Measurements from ENCODE around the gene KLC1.
A peak's percentile ranks its signal among the peaks of the same experiment; 100 is the strongest.

Gene KLC1

DNA sequence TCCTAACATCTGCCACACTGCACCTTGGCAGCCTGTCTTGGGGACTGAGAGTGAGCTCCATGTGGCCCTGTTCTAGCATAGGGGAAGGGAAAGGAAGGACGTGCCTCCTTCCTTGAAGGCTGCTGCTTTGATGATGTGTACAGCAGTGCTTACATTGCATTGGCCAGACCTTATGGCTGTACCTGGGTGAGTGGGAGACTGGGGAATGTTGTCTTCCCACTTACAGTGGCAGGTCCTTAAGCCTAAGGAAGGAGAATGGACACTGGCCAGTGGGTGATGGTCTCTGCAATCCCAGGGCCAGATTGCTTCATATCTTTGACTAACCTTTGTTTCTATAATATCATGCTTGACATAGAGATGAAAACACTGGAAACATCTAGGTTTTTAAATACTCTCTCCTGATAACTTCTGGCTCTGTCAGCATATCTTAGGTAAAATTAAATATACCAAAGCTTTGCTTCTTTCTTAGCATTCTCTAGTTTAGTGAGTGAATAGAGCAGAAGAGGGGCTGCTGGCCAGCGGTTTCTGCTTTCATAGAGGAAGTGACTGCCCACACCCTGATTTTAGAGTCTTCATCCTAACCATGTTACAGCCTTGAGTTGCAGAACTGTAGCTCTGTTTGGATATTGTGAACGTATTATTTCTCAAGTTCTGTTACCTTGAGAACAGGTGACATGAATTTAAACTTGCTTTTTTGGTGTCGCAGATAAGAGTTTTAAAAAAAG, 27.2 kb downstream of the KLC1 start:
- peak overlapping the region; percentile 79 for H3K27ac ChIP-seq
- no peak for DNase-seq (ENCODE audit: low read depth, low spot score)

DNA sequence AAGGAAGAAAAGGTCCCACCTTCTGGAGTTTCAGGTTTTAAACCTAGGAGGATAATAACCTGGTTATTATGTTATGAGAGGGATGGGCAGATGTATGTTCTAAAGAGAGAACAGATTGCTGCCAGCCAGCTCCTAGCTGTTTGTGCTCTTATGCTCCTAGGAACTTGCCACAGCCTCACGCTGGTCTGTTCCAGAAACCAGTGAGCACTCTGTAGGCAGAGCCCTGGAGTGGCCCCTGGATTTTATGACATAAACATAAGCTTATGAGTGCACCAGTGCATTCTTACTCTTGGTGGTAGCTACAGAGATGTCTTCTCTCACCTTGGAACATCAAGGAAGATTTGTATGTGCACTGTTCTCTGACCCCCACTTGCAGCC, 27.7 kb downstream of the KLC1 start:
- peak overlapping the region; percentile 79 for H3K27ac ChIP-seq
- DNase-seq (ENCODE audit: low read depth, low spot score), result no peak

DNA sequence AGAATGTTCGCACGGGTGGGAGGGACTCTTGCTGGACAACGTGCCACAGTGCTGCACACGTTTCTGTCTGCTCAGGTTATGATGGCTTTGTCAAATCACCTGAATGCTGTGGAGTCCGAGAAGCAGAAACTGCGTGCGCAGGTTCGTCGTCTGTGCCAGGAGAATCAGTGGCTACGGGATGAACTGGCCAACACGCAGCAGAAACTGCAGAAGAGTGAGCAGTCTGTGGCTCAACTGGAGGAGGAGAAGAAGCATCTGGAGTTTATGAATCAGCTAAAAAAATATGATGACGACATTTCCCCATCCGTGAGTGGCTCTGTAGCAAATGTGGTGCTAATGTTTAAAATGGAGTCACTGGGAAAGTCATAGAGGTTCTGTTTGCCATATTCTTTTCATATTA, 28.5 kb downstream of the KLC1 start:
- DNase-seq (ENCODE audit: low read depth, low spot score), result no peak

DNA sequence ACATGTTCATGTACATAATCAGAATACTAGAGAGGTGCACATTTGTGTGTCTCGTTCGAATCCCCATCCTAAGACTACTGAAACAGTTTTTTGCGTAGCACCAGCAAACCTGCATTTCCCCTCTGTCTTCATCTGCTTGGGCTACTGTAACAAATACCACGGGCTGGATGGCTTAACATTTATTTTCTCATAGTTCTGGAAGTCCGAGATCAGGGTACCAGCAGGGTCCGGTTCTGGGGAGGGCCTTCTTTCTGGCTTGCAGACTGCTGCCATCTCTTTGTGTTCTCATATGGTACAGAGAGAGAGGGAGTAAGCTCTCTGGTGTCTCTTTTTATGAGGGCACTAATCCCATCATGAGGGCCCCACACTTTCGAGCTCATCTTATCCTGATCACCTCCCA, 30.6 kb downstream of the KLC1 start:
- no peak overlapping the region for H3K27ac ChIP-seq
- DNase-seq (ENCODE audit: low read depth, low spot score), result no peak

More for the DNA sequence above, 28.5 kb downstream of the KLC1 start:
- H3K27ac ChIP-seq, result no peak overlapping the region

DNA sequence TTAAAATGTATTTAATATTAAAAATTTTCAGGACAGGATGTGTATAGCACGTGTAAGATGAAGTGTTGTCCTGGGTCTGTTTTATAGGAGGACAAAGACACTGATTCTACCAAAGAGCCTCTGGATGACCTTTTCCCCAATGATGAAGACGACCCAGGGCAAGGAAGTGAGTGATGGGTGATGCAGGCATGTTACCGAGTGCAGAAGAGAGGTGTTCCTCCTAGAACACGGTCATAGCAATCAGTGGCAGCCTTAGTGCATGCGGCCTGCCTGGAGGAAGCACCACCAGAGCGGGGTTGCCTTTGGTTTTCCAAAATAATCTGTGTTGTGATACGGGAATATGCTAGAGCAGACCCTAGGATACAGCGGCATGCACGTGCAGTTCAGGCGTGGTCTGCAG, 33.0 kb downstream of the KLC1 start:
- DNase-seq (ENCODE audit: low read depth, low spot score), result no peak
- H3K27ac ChIP-seq, result no peak overlapping the region

DNA sequence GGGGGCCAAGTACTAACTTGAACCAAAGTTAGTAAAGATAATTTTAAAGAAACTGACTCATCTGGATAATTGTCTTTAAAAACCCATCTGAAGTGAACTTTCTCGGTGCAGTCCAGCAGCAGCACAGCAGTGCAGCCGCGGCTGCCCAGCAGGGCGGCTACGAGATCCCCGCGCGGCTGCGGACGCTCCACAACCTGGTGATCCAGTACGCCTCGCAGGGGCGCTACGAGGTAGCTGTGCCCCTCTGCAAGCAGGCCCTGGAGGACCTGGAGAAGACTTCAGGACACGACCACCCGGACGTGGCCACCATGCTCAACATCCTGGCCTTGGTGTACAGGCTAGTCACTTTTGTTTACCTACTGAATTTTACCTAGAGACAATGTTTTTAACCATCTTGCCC, 33.6 kb downstream of the KLC1 start:
- DNase-seq (ENCODE audit: low read depth, low spot score), result no peak
- H3K27ac ChIP-seq, result no peak overlapping the region

DNA sequence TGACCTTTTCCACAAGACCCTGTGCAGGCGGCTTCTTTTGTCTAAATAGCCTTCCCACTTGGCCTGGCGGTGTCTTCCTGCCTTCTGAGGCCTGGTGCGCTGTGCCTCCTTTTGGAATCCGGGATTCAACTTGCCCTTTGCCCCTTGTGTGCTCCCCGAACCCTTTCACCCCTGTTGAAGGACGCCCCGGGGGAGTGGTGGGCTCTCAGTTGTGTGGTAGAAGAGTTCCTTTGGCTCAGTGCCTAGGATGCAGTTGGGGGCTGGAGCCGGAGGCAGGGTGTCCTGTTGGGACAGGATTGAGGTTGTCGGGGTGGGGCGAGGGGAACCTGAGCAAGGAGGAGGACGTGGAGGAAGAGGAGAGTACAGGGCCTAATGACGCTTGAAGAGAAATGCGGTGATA, 34.5 kb downstream of the KLC1 start:
- peak overlapping the region; percentile 45 for H3K27ac ChIP-seq
- DNase-seq (ENCODE audit: low read depth, low spot score), result no peak

DNA sequence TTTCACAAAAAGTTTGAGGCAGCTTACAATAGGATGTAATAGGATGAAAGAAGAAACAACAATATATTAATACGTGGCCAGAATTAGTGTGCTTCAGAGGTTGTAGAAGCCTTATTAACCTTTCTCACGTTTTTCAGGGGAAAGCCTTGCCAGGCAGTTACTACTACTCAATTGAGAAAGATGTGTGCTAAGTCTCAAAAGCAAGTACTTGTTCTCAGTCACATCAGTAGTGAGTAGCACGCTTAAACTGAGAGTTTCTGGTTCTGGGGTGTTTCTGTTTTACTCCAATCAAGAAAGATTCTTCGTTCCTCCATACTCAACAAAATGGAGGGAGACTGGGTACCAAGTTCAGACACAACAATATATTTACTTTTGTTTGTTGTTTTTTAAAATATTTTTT, 38.7 kb downstream of the KLC1 start:
- no peak for DNase-seq (ENCODE audit: low read depth, low spot score)
- H3K27ac ChIP-seq, result no peak overlapping the region

DNA sequence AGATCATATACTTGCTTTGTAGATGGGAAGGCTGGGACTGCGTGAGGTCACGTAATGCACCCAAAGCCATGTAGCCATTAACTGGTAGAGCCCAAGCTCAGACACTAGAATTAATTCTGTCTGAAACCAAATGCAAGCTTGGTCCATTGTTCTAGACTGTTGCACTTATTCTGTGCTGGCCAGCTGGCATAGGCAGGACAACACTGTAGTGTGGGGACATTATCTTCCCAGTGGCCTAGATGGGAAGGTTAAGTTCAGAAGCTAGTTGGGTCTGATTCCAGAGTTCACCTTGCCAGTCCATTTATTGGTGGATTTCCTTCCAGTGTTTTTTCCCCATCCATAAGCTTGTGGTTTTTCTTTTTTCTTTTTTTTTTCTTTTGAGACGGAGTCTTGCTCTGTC, 39.1 kb downstream of the KLC1 start:
- no peak overlapping the region for H3K27ac ChIP-seq
- no peak for DNase-seq (ENCODE audit: low read depth, low spot score)

DNA sequence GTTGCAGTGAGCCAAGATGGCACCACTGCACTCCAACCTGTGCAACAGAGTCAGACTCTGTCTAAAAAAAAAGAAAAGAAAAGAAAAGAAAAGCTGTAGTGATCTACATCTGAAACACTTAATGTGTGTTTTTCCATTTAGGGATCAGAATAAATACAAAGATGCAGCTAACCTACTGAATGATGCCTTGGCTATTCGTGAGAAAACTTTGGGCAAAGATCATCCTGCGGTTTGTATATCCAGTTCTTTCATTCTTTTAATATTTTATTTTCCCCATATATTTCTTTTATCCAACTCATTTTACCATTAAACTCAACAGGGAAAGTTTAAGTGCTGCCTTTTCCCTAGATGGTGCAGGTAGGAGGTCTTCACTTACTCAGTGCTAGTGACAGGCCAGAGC, 40.4 kb downstream of the KLC1 start:
- H3K27ac ChIP-seq, result no peak overlapping the region
- no peak for DNase-seq (ENCODE audit: low read depth, low spot score)

DNA sequence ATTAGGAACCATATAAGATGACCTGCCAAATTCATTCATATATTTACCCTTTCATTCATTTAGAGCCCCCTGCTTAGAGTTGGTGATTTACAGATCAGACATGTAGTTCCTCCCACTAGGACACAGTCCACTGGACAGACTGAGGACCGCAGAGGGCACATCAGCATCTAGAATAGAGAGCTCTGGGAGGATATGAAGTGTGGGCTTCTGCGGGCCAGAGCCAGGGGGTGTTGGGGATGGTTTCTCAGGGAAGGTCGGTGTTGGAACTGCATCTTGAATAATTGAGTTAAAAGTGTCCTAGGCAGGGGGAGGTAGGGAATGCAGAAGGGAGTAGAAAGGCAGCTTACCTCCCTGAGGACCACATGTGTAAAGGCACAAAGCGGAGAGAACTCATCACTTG, 42.9 kb downstream of the KLC1 start:
- no peak overlapping the region for H3K27ac ChIP-seq
- no peak for DNase-seq (ENCODE audit: low read depth, low spot score)

DNA sequence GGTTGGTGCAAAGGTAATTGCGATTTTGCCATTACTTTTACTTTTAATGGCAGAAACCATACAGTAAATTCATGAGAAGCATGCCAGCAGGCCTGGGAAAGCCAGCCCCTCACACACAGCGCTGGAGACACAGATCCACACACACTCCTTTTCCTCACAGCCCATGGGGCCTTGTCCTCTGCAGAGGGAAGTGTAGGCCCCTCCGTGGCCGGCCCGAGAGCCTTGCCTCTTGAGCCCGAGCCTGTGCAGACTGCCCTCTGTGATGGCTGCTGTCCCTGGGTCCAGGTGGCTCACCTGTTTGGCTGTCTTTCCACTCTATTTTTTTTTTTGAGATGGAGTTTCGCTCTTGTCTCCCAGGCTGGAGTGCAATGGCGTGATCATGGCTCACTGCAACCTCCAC, 46.9 kb downstream of the KLC1 start:
- no peak for DNase-seq (ENCODE audit: low read depth, low spot score)
- H3K27ac ChIP-seq, result no peak overlapping the region

DNA sequence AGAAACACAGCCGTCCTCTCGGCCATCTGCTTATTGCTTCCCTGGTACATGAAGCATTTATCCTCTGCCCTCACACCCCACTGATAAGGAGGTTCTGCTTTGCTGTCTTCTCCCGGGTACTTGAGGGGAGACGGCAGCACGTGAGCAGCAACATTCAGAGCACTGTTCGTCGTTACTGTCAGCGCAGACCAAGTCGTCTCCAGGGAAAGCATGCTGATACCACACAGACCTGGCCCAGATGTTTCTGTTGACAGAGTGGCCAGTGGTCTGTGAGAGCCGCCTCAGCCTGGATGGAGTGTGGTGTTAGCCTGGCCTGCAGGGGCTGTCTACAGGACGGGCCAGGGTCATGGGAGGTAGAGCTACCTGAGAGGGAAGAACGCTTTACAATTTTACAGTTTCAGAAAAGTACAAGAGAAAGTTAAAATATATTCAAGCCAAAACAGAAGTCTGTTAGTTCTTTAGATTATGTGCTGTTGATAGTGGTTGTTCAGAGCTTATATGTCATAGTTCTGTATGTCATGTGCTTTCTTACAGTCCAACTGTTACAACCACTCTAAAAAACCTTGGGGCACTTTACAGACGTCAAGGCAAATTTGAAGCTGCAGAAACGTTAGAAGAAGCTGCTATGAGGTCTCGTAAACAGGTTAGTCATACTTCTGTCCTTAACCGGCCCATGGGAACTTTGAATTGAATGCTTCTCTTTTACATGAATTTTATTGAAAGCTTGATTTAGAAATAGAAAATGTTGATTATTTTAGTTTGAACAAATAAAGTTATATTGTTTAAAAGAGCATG, 48.1 kb downstream of the KLC1 start:
- no peak overlapping the region for H3K27ac ChIP-seq
- no peak for DNase-seq (ENCODE audit: low read depth, low spot score)

DNA sequence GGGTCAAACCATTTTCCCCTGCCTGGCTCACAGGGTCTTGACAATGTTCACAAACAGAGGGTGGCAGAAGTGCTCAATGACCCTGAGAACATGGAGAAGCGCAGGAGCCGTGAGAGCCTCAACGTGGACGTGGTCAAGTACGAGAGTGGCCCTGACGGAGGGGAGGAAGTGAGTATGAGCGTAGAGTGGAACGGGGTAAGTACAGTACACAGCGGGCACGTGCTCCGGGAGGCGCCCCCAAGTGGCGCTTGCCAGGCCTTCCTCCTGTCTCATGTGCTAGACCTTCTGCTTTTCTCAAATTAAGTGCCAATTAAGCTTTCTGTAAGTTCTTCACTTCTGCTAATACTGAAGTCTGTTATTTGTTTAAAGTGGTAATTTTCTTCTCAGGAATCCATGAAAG, 50.3 kb downstream of the KLC1 start:
- H3K27ac ChIP-seq, result no peak overlapping the region
- DNase-seq (ENCODE audit: low read depth, low spot score), result no peak

DNA sequence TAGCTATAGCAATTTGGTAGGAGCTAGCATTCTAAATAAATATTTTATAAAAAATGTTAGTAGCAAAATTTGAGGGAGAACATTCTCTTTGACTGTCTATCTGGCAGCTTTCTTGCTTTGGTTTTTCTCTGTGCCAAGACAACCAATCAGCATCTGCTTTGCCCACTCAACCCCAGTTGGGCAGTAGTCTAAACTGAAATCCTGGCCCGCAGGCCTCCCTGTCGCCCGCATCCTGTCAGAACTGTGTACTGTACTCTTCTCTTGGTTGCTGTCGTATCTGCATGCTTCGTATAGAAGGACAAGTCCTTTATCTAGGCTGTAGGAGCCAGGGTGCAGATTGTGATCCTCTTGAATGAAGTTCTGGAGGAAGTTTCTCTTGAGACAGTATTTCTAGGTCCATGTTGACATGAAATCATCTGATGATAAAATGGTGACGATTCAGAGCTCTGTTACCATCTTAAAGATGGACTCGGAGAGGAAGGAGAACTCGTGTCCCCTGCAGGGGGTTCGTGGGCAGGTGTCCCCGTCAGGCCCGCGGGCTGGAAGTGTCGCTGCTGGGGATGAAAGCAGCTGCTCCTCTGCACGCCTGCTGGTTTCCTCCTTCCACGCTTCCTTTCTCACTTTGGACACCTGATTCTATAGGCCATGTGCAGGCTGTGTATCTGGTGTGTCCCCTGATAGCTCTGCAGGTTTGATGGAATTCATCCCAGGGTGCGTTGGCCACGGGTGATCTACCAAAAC, 51.6 kb downstream of the KLC1 start:
- no peak for DNase-seq (ENCODE audit: low read depth, low spot score)
- H3K27ac ChIP-seq, result no peak overlapping the region

DNA sequence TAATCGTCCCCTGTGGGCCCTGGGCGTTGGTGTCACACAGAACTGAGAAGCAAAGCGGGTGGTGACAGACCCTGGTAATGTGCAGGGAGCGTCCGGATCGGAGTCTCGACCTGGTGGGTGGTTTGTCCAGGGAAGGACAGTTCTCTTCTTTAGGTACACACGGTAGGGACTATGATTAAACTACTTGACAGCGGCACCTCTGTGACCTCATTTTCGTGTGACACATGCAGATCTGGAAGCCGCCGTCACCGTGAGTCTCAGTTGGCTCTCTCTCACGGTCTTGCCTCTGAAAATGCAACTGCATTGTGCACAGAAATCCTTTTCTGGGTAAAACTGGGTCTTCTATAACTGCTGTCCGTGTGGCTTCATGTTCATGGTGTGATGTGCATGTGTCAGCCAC, 54.1 kb downstream of the KLC1 start:
- no peak overlapping the region for H3K27ac ChIP-seq
- DNase-seq (ENCODE audit: low read depth, low spot score), result no peak

DNA sequence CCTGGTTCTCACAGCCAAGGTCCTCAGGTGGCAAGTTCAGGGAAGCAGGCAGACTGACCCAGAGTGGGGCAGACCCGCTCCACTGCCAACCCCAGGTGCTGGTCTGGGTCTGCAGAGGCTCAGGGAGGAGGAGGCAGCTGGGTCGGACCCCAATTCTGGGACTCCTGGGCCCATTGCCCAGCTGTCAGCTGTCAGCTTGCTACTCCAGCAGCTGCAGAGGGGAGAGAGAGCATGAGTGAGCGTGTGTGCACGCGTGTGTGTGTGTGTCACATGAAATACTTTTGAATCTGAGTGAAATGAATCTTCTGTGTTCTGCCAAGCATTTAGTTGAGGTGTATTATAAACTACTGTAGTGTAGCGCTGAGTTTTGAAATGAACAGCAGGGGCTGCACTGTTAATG, 55.5 kb downstream of the KLC1 start:
- DNase-seq (ENCODE audit: low read depth, low spot score), result no peak
- no peak overlapping the region for H3K27ac ChIP-seq

DNA sequence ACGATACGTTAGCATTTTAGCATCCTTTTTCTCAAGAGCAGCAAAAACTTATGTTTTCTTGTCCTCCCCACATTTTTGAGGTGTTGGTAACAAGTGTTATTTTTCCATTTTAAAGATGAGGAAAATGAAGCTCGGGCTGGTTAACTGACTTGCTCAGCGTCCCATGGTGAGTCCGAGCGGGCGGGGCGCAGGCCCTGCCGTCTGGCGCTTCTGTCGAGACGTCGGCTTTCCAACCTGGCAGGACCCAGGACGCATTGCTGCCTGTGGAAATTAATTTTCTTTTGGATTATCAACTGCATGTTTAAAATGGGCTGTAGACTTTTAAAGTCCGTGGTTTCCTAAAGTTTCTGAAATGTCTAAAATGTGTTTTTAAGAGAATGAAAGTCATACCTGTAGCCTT, 55.9 kb downstream of the KLC1 start:
- no peak overlapping the region for H3K27ac ChIP-seq
- no peak for DNase-seq (ENCODE audit: low read depth, low spot score)

DNA sequence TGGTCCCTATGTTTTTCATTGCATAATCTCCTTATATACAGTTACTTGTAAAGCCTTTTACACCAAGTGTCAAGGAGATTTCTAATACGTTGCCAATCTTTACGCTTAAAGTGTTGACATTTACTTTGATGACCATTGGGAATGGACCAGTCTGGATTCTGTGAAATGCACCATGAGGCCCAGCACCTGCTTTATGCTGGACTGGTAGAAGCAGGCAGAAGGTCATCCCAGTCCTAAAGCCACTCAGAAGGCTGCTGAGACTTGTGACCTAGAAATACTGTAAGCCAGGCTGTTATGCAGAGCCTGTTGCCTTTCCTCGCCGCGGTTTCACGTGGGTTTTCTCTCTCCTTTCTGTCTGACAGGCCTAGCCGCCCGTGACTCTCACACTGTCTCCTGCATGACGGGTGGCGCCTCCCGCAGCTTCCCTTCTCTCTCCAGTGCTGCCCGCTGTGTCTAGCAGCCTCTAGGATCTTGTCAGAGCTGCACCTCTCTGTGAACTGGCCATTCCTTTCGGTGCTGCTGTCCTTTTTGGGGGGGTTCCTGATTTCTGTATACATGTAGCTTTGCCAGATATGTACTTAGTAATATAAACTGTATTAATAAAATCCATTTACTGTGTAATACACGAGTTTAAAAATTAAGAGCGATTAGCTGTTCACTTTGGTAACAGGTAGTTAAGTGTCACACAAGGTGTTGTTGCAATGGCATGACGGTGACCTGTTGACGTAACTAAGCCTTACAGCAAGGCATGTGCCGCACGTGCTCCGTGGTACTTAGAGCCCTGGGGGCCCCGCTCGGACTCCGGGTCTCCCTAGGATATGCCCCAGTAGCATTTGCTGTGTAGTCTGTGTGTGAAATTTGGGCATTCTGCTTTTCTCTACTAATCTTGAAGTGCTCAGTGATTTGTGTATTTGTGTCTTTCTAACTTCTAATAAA, 56.5 kb downstream of the KLC1 start:
- no peak overlapping the region for H3K27ac ChIP-seq
- DNase-seq (ENCODE audit: low read depth, low spot score), result no peak

DNA sequence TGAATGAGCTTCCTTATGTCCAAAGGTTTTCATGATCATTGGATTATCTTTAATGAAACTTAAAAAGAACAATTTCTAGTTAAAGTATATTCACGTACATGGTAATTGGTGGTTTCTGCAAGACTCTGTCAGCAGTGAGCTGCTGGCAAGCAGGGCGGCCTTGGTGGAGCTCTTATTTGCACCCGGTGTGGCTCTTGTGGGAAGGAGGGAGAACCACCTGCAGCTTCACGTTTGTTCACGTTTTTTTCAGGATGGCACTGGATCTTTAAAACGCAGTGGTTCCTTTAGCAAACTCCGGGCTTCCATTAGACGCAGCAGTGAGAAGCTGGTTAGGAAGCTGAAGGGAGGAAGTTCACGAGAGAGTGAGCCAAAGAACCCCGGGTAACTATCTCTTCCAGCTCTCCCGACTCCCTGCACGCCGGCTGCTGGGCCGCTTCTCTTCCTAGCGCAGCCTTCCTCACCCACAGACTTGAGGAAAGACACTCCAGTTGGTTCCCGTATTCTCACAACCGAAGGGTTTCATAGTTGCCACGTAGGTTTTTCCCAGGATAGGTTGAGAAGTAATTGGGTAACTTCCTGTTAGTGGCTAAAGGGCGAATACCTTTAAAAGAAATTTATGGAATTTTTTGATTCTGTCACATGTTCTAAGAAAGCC, 57.9 kb downstream of the KLC1 start:
- no peak overlapping the region for H3K27ac ChIP-seq
- DNase-seq (ENCODE audit: low read depth, low spot score), result no peak

All from epithelial cell of prostate (primary cell).